ENCODE results near the gene PLEKHM3.

GRCh38 chr2:208069186-208069585 is 43.9 kb upstream of the PLEKHM3 start:
- no peak for TF ChIP-seq EZH2 (IDR thresholded peaks at IDR 0.05; ENCODE audit: insufficient read depth, poor library complexity, severe bottlenecking)
- TF ChIP-seq EZH2phosphoT487 (IDR thresholded peaks at IDR 0.05; ENCODE audit: insufficient read depth, low read depth): no peak
